KOPT-K1 (cell line): ENCODE measurements around the gene JMJD7.

ENCODE experiments used
- H3K27ac ChIP-seq: fragments of 200-600 bp; sonication (generic); 2 replicates; pipeline ENCODE4 v1.5.1; 2016; ENCODE audit warnings: antibody characterized with exemption, mild to moderate bottlenecking, low read depth, low read length; ENCODE audit not compliant: poor library complexity, severe bottlenecking
- H3K36me3 ChIP-seq: fragments of 200-600 bp; sonication (generic); 2 replicates; pipeline ENCODE4 v1.5.1; 2017; ENCODE audit warnings: antibody characterized with exemption, mild to moderate bottlenecking, low read length, moderate library complexity; ENCODE audit not compliant: insufficient read depth
- H3K9me3 ChIP-seq: fragments of 200-600 bp; sonication (generic); 2 replicates; pipeline ENCODE4 v1.5.1; 2017; ENCODE audit warnings: antibody characterized with exemption, low read length, mild to moderate bottlenecking; ENCODE audit not compliant: insufficient read depth, poor library complexity, severe bottlenecking

Gene JMJD7

GRCh38 chr15:41881086-41881485, 53.2 kb downstream of the JMJD7 start:
- Histone ChIP-seq H3K27ac (no peak overlapping the region), H3K36me3 (no peaks in the 10 kb centered on the region), H3K9me3 (no peaks in the 10 kb centered on the region)

- Histone ChIP-seq H3K27ac (no peak overlapping the region), H3K9me3 (no peaks in the 10 kb centered on the region), H3K36me3 (no peaks in the 10 kb centered on the region)
Observed at GRCh38 chr15:41881550-41881919, 53.6 kb downstream of the JMJD7 start.

- Histone ChIP-seq H3K36me3 (no peaks in the 10 kb centered on the region), H3K9me3 (no peaks in the 10 kb centered on the region), H3K27ac (no peak overlapping the region)
Observed at GRCh38 chr15:41881920-41882688, 54.2 kb downstream of the JMJD7 start.

DNA sequence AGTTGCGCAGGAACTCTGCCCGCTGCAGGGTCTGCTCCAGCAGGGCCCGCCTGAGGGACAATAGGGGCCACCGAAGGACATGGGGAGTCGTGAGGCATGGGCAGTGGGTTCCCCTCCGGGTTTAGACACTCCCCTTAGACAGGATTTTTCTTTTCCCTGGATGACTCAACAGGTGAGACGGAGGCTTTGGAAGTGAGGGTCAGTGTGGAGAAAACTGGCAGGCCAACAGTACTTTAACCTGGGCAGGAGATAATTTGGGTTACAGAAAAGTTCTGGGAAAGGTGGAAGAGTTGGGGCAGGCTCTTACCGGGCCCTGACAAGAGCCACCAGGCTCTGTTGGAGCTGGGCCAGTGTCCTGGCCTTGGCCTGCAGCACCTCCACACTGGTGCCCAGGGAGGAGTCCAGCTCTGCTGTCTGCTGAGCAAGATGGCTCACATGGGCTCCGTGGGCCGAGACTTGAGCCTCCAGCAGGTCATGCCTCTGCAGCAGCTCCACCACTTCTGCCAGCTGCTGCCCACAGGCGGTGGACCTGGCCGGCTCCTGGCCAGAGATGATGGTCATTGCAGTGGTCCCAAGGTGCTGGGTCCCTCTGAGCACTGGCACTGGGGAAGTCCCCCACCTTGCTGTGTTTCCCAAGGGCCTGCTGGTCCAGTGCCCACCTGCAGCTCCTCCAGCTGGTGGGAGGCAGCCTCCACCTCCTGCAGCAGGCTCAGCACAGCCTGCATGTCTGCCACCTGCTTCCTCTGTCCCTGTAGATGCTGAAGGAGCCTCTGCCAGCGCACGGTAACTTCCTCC, 55.0 kb downstream of the JMJD7 start:
- H3K36me3 ChIP-seq = no peaks in the 10 kb centered on the region
- H3K9me3 ChIP-seq = no peaks in the 10 kb centered on the region
- H3K27ac ChIP-seq = no peak overlapping the region

- H3K36me3 ChIP-seq = no peaks in the 10 kb centered on the region
- no peaks in the 10 kb centered on the region for H3K9me3 ChIP-seq
- no peak overlapping the region for H3K27ac ChIP-seq
Observed at GRCh38 chr15:41883484-41883825, 55.6 kb downstream of the JMJD7 start.

GRCh38 chr15:41884458-41884857, 56.6 kb downstream of the JMJD7 start:
- Histone ChIP-seq H3K9me3 (no peaks in the 10 kb centered on the region), H3K27ac (no peak overlapping the region), H3K36me3 (no peaks in the 10 kb centered on the region)

- no peak overlapping the region for H3K27ac ChIP-seq
- H3K36me3 ChIP-seq = no peaks in the 10 kb centered on the region
- H3K9me3 ChIP-seq = no peaks in the 10 kb centered on the region
Observed at GRCh38 chr15:41885321-41885720, 57.4 kb downstream of the JMJD7 start.

DNA sequence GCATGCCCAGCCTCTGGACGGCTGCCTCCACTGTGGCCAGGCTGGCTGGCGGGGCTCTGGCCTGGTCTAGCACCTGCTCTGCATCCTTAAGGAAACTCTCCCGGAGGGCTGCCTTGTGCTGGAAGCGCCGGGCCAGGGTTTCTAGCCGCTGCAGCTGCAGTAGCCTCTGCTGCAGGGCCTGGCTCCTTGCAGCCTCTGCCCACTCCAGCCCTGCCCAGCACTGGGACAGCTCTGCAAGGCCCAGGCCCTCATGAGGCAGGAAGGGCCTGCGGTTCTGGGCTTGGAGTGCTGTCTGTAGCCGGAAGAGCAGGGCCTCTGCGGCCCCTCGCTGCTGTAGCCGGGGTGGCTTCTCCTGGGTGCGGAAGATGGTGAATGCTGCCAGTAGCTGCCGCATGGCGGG, 57.9 kb downstream of the JMJD7 start:
- Histone ChIP-seq H3K9me3 (no peaks in the 10 kb centered on the region), H3K36me3 (no peaks in the 10 kb centered on the region), H3K27ac (no peak overlapping the region)

DNA sequence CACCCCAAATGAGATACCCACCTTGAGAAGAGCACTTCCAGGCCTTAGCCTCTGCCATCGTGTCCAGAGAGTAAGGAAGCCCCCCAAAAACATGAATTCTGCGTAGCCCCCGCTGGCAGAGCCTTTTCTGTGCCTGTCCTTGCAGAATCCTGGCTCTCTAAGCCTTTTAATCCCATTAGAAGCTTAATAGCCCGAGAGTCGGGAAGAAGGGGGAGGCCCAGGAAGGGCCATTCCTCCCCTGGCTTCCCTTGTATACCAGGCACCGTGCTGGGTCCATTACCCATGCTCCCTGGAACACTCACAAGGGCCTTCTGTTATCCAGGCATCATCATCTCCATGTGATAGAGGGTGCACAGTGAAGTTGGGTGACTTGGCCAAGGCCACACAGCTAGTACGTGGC, 58.8 kb downstream of the JMJD7 start:
- Histone ChIP-seq H3K36me3 (no peaks in the 10 kb centered on the region), H3K9me3 (no peaks in the 10 kb centered on the region), H3K27ac (no peak overlapping the region)

GRCh38 chr15:41887161-41887560, 59.3 kb downstream of the JMJD7 start:
- no peak overlapping the region for H3K27ac ChIP-seq
- H3K36me3 ChIP-seq = no peaks in the 10 kb centered on the region
- no peaks in the 10 kb centered on the region for H3K9me3 ChIP-seq
